Fibroblast of skin of abdomen (primary cell): Measurements from ENCODE around the gene ERV3-1. TPM values are rescaled to one million over a fixed set of nuclear protein-coding genes. Genes with fewer than 3 reads are reported as not detected.
A peak's percentile ranks its signal among the peaks of the same experiment; 100 is the strongest.
"Not testable (repeated sequence)": the region's sequence is repeated elsewhere in the genome, so short reads cannot be mapped to it uniquely, and the experiment has no call there.

Experiments used
- DNase-seq: peaks from one replicate; pipeline ENCODE4 v3.0.0-alpha.2; 2013
- polyA plus RNA-seq, 2 experiments: library from polyadenylated mRNA; unstranded; fragments of 120-200 nt; gene quantifications; one replicate each; pipeline ENCODE4 v1.2.1, GENCODE V29; 2013; ENCODE audit not compliant: insufficient read length in 2 of 2

The ERV3-1 gene
- polyA plus RNA-seq (2013, experiment 1 of 2; ENCODE audit: insufficient read length) = 6.7 TPM
- 6.2 TPM for polyA plus RNA-seq (2013, experiment 2 of 2; ENCODE audit: insufficient read length)

- peak; percentile 95 for DNase-seq
Measured at GRCh38 chr7:65006094-65006992, at the start of gene ERV3-1. Gene ERV3-1, minus strand, starts transcription at chr7:65006687. Its CDS starts 13,661 bp downstream, at chr7:64993026.

GRCh38 chr7:65055786-65056185 is 49.3 kb upstream of the ERV3-1 start:
- DNase-seq = not testable (repeated sequence)

GRCh38 chr7:65054466-65054994 is 48.0 kb upstream of the ERV3-1 start:
- DNase-seq = not testable (repeated sequence)

- not testable (repeated sequence) for DNase-seq
Measured at GRCh38 chr7:65051654-65052053, 45.2 kb upstream of the ERV3-1 start.

GRCh38 chr7:65051139-65051538 is 44.7 kb upstream of the ERV3-1 start:
- not testable (repeated sequence) for DNase-seq

GRCh38 chr7:65046329-65046728 is 39.8 kb upstream of the ERV3-1 start:
- not testable (repeated sequence) for DNase-seq

GRCh38 chr7:65045589-65045988 is 39.1 kb upstream of the ERV3-1 start:
- DNase-seq = not testable (repeated sequence)

- peak; percentile 5 for DNase-seq
Measured at GRCh38 chr7:65038767-65039166, 32.3 kb upstream of the ERV3-1 start.

- peak; percentile 95 for DNase-seq
Measured at GRCh38 chr7:65037740-65038688, 31.5 kb upstream of the ERV3-1 start.

GRCh38 chr7:65036526-65036925 is 30.0 kb upstream of the ERV3-1 start:
- DNase-seq = not testable (repeated sequence)

- not testable (repeated sequence) for DNase-seq
Measured at GRCh38 chr7:65035469-65035868, 29.0 kb upstream of the ERV3-1 start.

- DNase-seq = peak; percentile 22
Measured at GRCh38 chr7:65034120-65034782, 27.8 kb upstream of the ERV3-1 start.

GRCh38 chr7:65033391-65033790 is 26.9 kb upstream of the ERV3-1 start:
- not testable (repeated sequence) for DNase-seq

GRCh38 chr7:65025023-65025422 is 18.5 kb upstream of the ERV3-1 start:
- DNase-seq = not testable (repeated sequence)

- DNase-seq = not testable (repeated sequence)
Measured at GRCh38 chr7:65020978-65021377, 14.5 kb upstream of the ERV3-1 start.

GRCh38 chr7:65009881-65010280 is 3.4 kb upstream of the ERV3-1 start:
- DNase-seq = not testable (repeated sequence)

GRCh38 chr7:65009394-65009793 is 2.9 kb upstream of the ERV3-1 start:
- not testable (repeated sequence) for DNase-seq

- not testable (repeated sequence) for DNase-seq
Measured at GRCh38 chr7:65007036-65007435, 549 bp upstream of the ERV3-1 start.

GRCh38 chr7:65004575-65004974 is 1.9 kb downstream of the ERV3-1 start:
- DNase-seq = no peak

- DNase-seq = no peak
Measured at GRCh38 chr7:65002972-65003585, 3.4 kb downstream of the ERV3-1 start.

GRCh38 chr7:65001291-65001814 is 5.1 kb downstream of the ERV3-1 start:
- DNase-seq = no peak
